GM21447 (cell line): ENCODE measurements around the gene SLC7A4.
"Not testable (repeated sequence)": the region's sequence is repeated elsewhere in the genome, so short reads cannot be mapped to it uniquely, and the experiment has no call there.

ENCODE experiments used
- ATAC-seq: cut with Tn5 transposase; IDR thresholded peaks from one replicate; pipeline ENCODE4 v1.9.1; 2021; ENCODE audit not compliant: unreplicated experiment

SLC7A4 gene

GRCh38 chr22:21022955-21023614 is 9.3 kb downstream of the SLC7A4 start:
- ATAC-seq: no peak

- no peak for ATAC-seq
These were observed 9.9 kb downstream of the SLC7A4 start for GRCh38 chr22:21022507-21022906.

- no peak for ATAC-seq
These were observed 11.4 kb downstream of the SLC7A4 start for GRCh38 chr22:21020802-21021429.

GRCh38 chr22:21018314-21018713 is 14.0 kb downstream of the SLC7A4 start:
- no peak for ATAC-seq

GRCh38 chr22:21016644-21017420 is 15.5 kb downstream of the SLC7A4 start:
- no peak for ATAC-seq

DNA sequence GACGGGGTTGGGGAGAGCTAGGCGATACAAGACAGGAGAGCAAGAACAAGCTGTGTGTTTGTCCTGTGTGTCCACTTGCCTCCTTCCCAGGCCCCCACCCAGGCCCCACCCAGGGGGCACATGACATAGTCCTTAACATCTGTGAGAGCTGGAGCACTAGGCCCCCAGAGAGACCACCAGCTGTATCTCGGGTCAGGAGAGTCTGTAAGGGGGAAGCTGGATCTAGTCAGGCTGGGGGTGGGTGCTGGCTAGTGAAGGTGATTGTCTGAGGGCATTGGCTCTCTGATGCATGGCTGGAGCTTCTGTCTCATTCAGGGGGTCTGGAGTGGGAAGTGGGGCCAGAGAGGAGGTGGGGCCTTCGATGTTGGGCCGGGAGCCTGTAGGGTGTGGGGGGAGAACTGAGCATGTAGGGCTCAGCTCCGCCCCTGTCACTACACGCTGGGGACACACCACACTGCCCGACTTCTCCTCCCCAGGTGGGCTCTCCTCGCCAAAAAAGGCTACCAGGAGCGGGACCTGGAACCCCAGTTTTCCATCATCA is 16.8 kb downstream of the SLC7A4 start:
- no peak for ATAC-seq

- ATAC-seq: no peak
These were observed 17.5 kb downstream of the SLC7A4 start, which contains the start of gene P2RX6 for GRCh38 chr22:21014726-21015465. TSS of gene P2RX6 (plus strand) at chr22:21015165. CDS start at chr22:21015175, 10 bp downstream.

DNA sequence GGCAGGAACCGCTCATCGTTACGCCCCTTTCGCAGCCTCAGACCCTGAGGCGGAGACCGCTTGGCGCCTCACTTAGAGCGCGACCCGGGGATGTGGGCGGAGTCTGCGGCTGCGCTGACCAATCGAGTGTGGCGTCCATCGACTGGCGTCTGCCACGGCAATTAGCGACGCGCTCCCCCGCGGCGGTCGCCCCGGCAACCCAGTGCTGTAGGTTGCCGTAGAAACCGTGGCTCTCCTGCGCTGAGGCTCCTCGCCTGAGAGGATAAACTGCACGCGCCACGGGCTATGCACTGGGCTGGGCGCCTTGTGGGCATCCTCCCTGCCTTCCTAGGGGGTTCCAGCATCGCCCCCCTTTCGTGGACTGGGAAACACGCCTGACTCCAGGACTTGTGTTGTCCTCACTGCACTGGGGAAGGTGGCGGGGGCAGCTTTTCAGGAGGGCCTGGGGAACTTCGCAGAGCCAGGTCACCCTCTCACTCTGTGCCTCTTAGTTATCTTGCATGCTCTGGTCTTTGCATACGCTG is 18.1 kb downstream of the SLC7A4 start:
- ATAC-seq: peak; percentile 76

GRCh38 chr22:21013657-21014201 is 18.6 kb downstream of the SLC7A4 start:
- ATAC-seq: no peak

DNA sequence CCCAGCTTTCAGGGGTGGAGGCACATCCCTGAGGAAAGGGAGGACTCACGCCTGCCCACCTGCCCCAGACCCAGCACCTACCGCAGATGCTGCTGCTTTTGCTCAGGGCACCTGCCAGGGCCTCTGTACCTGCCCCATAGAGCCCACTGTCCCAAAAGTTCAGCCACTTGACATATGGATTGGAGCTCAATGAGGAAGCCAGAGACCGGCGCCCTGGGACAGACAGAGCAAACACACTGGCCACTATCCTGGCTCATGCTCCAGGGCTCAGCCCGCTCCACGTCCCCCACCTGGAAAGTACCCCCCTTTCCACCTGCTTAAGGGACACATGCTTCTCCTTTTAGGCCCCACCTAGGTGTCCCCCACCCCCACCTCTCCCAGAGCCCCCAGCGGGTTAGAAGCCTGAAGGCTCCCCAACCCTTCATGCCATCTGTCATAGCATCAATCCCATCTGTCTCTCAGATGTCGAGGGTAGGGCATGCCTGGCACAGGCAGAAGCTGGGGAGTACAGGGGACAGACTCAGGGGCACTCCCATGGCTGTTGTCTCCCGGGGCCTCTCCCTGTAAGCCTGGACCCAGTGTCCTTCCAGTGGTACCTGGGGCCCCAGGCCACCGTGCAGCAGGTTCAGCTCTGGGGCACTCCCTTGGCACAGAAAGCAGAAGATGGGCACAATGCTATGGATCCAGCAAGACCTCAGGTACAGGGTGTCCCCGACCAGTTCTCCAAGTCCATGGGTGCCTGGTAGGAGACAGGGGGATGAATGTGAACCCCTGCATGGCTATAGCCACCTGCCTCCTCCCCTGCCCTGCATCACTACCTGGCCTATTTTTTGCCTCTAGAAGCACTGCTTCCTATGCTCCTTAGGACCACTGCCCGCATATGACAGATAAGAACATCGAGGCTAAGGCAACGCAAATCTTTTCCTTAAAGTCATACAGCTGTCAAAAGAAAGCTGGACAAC is 19.6 kb downstream of the SLC7A4 start:
- ATAC-seq: no peak

- ATAC-seq: no peak
These were observed 21.8 kb downstream of the SLC7A4 start for GRCh38 chr22:21010426-21011113.

- ATAC-seq: no peak
These were observed 22.5 kb downstream of the SLC7A4 start for GRCh38 chr22:21009638-21010425.

GRCh38 chr22:21009208-21009607 is 23.2 kb downstream of the SLC7A4 start:
- not testable (repeated sequence) for ATAC-seq

- no peak for ATAC-seq
These were observed 28.6 kb downstream of the SLC7A4 start for GRCh38 chr22:21003782-21004181.

GRCh38 chr22:21001601-21002325 is 30.6 kb downstream of the SLC7A4 start, which contains the start of gene THAP7:
TSS of gene THAP7 (minus strand) at chr22:21002118. CDS start at chr22:21001911, 207 bp downstream.
- peak; percentile 79 for ATAC-seq

DNA sequence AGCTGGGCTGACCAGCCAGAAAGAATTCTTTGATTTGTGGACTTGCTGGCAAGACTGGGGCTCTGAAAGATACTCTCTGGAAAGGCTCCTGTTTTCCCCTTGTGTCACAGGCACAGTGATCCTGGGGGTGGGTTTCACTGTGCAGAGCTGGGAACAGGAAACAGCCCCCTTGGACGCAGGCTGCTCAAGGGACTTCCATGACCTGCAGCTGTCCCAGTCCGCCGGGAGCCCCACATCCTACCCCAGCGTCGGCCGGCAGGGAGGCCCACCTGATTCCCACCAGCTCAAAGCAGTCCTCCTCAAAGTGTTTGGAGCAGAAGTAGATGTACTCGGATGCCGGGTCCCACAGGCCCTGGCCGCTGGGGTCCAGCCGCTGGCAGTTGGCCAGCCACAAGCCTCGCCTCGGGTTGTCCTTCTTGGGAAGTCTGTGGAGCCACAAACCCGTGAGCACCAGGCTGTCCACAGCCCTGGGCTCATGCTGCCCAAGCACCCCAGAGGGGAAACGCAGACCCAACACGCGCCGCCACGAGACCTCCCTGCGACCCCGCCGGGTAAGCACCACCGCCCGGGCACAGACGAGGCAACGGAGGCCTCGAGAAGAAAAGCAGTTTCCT is 31.3 kb downstream of the SLC7A4 start:
- ATAC-seq: peak; percentile 2
